ENCODE data around the gene CEACAM4.
A peak's percentile ranks its signal among the peaks of the same experiment; 100 is the strongest.

Gene CEACAM4

DNA sequence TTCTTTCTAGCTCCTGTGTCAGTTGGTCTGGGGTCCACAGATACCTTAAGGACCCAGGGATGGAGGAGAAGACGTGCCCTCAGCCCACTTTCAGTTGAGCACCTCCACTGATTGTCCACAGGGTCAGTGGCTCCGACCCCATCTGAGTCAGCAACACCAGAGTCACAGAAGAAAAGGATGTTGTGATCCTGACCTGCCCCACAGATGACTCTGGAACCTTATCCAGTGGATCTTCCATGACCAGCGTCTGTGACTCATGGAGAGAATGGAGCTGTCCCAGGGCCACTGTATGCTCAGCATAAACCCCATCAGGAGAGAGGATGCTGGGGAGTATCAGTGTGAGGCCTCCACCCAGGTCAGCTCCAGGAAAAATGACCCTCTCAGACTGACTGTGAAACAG lies 22.0 kb downstream of the CEACAM4 start:
- TF ChIP-seq GATA1 (IDR thresholded peaks at IDR 0.05; ENCODE audit: low read depth, low read length) (no peak), POLR2A (IDR thresholded peaks at IDR 0.05; ENCODE audit: low read length) (no peak)
- no peak for DNase-seq

DNA sequence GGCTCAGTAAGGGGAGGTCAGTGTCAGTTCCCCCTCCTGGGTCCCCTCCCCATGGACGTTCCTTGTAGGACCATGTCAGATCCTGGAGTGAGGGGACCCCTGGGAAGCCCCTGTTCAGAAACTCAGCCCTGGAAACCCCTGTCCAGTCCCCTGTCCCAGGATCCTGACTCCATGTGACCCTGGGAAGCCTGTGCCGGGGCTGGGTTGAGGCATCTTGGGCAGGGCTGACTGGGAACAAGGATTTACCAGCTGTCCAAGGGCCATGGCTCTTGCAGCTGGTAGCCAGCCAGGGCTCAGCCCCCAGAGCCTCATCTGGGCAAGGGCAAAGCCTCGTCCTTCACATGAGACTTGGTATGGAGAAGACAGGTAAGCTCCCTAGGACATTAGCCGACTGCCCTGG lies 25.1 kb downstream of the CEACAM4 start:
- TF ChIP-seq POLR2A (IDR thresholded peaks at IDR 0.05; ENCODE audit: low read length): no peak
- TF ChIP-seq GATA1 (IDR thresholded peaks at IDR 0.05; ENCODE audit: low read depth, low read length): no peak
- DNase-seq: no peak

DNA sequence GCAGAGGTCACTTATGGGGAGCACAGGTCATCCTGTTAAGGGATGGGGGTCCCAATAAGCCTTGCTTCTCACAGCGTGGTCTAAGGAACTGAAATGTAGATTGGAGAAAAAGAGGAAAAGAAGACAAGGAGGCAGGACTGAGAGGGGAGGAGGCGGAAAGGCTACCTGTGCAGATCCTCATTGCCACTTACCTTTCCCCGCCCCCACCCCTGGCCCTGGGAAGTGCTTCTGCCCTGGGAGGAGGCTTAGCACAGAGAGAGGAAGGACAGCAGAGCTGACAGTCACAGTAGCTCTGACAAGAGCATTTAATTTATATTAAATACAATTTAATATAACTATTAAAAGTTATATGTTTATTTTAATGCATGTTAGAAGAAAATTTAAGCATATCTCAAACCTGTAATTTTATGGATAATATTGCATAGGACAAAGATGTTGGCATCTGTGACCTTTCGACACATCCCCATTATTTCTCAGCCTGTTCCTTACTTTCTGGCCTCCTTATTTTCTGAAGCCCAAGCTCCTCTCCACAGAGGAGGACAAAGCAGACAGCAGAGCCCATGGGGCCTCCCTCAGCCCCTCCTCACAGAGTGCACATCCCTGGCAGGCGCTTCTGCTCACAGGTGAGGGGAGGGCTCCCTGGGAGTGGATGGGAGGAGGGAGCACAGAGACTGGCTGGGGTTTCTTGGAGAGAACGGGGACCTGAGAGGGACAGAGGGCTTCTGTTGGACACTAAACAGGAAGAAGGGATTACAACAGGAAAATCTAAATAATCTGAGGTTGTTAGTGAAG lies 27.5 kb downstream of the CEACAM4 start:
- no peak for TF ChIP-seq POLR2A (IDR thresholded peaks at IDR 0.05; ENCODE audit: low read length)
- no peak for TF ChIP-seq GATA1 (IDR thresholded peaks at IDR 0.05; ENCODE audit: low read depth, low read length)
- no peak for DNase-seq

DNA sequence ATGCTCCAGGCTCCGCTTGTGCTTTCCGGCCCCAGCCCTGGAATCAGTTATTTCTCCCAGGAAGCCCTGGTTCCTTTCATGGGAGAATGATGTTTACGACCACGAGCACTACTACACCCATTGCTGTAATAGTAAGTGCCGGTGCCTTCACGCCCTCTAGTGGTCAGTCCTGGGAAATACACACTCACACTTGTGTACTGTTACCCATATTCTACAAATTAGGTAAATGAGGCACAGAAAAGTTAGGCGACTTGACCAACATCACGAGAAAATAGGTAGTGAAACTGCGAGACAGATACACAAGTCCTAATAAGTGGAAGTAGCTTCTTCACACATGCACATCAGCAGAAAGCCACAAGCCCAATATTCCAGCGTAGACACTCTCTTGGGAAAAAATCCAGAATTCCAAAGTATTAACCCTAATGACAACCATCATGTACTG lies 29.3 kb downstream of the CEACAM4 start:
- TF ChIP-seq POLR2A (IDR thresholded peaks at IDR 0.05; ENCODE audit: low read length): no peak
- TF ChIP-seq GATA1 (IDR thresholded peaks at IDR 0.05; ENCODE audit: low read depth, low read length): no peak
- DNase-seq: peak; percentile 62 to 80

DNA sequence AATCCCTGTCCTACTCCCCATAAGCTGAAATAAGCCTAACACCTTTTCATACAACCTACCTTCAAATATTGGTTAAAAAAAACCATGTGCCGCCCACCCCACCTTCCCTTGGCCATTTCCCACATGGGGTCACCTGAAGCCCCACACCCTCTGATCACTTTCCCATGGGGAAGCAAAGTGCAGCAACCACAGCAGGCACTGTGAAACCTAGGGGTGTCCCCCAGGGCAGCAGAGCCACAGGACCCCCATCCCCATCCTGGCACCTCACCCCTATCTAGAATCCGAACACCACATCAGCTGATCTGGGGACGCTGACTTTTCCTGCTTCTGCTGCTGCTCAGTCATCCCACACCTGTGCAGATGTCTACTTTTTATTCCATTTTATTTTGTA lies 31.0 kb downstream of the CEACAM4 start:
- no peak for TF ChIP-seq GATA1 (IDR thresholded peaks at IDR 0.05; ENCODE audit: low read depth, low read length)
- TF ChIP-seq POLR2A (IDR thresholded peaks at IDR 0.05; ENCODE audit: low read length): no peak
- no peak for DNase-seq

DNA sequence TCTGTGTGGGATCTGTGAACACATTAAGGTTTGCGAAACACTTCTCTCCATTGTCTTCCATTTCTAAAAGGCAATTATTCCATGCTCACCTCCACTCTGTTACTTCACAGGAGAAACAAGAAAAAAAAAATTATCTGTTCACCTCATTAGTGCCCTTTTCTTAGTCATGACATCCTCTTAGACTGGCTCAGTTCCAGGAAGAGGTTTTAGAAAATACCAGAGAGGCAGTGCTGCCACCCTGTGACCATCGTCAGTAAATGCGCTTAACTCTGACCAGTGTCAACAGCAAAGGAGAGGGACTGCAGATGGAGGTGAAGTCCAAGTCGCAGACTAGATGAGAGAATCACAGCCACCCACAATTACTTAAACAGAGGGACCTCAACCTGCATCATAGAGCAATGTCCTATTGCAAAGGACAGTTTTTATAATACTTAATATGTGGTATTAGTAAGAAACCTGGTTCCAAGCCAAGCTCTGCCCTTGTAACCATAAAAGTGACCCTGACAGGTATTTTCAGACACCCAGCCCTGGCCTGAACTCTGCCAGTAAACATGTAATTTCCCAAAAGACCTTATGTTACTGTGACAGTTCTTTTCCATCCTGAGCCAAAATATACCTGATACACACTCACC lies 31.5 kb downstream of the CEACAM4 start:
- TF ChIP-seq POLR2A (IDR thresholded peaks at IDR 0.05; ENCODE audit: low read length) (no peak), GATA1 (IDR thresholded peaks at IDR 0.05; ENCODE audit: low read depth, low read length) (no peak)
- peak; percentile 65 to 80 for DNase-seq

DNA sequence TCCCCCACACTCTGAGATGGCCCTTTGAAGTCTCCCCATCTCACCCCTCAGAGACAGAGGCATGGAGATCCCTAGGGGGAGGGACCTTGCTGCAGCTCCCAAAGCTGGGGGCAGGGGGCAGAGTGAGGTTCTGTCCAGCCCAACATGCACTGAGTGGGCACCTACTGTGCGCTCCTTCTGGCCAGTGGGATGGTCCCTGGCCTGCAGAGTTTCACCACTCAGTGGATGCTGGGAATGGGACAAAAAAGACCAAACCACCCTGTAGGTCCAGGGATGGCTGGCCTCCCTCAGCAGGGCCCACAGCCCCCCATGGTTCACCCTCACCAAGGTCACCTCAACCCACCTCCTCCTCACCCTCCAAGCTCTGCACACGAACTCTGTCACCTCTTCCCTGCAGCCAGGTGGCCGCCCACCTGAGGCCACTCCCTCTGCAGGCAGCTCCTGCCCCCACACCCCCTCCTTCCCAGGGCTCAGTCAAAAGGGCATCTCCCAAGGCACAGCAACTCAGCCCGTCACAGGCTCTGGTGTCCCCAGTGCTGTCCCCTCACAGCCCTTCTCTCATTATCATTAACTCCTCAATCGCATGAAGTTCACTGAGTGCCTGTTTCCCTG lies 34.8 kb downstream of the CEACAM4 start:
- no peak for DNase-seq
- TF ChIP-seq POLR2A (IDR thresholded peaks at IDR 0.05; ENCODE audit: low read length) (no peak), GATA1 (IDR thresholded peaks at IDR 0.05; ENCODE audit: low read depth, low read length) (no peak)

DNA sequence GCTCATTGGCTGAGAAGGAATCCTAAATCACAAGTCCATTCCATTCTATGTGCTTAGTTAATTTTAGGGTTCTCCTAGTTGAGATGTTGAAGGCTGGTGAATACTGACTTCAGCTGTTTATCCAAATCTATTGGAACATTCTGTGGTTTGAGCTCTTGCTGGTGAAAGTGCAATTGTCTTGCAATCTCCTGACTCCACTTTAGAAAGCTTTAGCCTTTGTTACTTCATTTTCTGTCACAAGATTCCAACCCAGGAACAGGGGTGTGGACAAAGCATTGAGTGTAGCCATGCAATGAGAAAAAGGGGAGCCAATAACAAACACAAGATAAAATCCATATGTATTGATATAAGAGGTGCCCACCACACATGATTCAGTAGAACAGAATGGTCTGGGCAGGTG lies 35.9 kb downstream of the CEACAM4 start:
- TF ChIP-seq POLR2A (IDR thresholded peaks at IDR 0.05; ENCODE audit: low read length) (no peak), GATA1 (IDR thresholded peaks at IDR 0.05; ENCODE audit: low read depth, low read length) (no peak)
- no peak for DNase-seq

DNA sequence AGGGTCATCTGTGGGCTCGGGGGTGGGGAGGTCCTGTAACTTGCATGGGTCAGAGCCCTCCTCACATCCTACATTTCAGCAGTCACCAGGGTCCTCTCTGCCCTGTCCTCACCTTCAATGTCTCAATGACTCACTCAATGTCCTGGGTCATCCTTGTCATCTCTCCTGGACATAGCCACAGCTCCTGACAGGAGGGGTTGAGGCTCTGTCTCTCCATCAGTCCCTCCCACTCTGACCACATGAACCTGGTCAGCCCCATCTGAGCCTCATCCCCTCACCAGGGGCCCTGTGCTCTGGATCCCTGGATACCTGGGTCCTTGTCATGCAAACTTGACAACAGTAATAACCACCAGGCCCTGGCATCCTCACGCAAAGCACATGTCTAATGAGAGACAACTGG lies 37.5 kb downstream of the CEACAM4 start:
- TF ChIP-seq POLR2A (IDR thresholded peaks at IDR 0.05; ENCODE audit: low read length) (no peak), GATA1 (IDR thresholded peaks at IDR 0.05; ENCODE audit: low read depth, low read length) (no peak)
- no peak for DNase-seq

DNA sequence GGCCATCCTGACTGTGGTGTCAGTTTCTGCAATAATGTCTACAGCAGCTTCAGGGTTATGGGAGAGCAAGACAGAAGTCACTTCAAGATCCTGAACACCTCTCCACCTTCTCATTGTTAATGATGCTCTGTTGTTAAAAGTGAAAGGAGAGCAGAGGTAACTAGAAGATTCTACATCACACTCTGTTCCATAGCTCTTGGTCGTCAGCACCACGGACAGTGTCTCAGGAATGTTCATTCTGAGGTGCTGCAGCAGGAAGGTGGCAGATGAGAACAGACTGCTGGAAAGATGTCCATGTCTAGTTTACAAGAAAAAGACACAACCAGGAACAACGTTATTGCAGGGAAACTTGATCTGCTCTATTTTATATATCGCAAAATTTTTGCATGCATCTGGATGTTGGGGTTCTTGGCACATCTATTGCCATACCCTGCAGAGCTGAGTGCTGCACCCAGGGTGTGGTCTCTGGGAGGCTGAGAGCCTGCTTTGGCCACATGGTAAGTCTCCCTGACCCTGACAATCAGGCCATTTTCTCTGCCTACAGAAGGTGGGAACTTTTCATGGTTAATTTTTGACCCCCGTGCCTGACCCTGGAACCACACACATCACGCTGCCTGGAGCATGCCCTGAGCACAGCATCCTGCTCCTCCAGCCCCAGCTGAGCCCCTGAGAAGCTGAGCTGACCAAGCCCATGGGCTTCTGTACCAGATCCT lies 38.2 kb downstream of the CEACAM4 start:
- no peak for TF ChIP-seq POLR2A (IDR thresholded peaks at IDR 0.05; ENCODE audit: low read length)
- no peak for TF ChIP-seq GATA1 (IDR thresholded peaks at IDR 0.05; ENCODE audit: low read depth, low read length)
- DNase-seq: no peak

DNA sequence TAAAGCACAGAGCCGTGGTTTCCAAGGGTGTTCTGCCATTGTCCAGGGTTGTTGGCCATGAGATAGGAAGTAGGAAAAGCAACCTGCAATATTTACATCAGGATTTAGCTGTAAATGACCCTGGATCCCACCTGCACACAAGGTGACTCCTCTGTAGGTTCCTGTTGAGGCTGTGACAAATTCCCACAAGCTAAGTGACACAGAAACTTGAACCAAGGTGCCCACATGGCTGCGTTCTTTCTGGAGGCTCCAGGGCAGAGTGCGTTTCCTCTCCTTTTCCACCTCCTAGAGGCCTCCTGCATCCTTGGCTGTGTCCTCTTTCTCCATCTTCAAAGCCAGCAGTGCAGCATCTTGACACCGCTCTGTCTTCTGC lies 39.0 kb downstream of the CEACAM4 start:
- TF ChIP-seq GATA1 (IDR thresholded peaks at IDR 0.05; ENCODE audit: low read depth, low read length): no peak
- TF ChIP-seq POLR2A (IDR thresholded peaks at IDR 0.05; ENCODE audit: low read length): no peak
- DNase-seq: no peak

DNA sequence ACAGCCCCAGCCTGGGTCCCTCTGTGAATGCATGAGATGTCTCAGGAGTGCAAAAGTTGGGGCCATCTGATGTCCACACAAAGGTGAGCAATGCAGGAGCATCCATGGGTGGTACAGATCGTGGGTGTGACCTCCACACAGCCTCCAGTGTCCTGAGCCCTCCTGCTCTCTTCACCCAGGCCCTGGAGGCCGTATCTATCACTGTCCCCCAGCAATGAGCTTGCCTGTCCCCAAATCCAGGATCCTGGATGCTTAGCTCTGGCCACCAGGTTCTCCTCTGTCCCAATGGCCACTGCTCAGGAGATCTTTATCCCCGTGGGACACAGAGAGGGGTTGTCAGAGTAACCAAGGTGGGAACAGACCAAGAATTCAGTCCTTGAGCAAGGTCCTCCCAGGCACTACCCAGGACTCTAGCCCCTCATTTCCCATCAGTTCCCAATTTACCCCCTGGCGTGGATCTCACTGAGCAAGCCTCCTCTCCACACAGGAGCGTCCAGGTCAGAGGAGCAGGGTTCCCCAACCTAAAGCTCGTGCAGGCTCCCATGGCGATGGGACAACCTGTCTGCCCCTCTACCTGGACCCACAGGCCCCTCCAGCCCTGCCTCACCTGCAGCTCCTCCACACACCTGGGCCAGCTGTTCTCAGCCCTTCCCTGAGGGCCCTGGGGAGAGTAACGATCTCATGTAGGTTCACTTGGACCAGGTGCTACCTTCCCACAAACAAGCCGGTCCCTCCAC lies 39.6 kb downstream of the CEACAM4 start:
- TF ChIP-seq POLR2A (IDR thresholded peaks at IDR 0.05; ENCODE audit: low read length): no peak

DNA sequence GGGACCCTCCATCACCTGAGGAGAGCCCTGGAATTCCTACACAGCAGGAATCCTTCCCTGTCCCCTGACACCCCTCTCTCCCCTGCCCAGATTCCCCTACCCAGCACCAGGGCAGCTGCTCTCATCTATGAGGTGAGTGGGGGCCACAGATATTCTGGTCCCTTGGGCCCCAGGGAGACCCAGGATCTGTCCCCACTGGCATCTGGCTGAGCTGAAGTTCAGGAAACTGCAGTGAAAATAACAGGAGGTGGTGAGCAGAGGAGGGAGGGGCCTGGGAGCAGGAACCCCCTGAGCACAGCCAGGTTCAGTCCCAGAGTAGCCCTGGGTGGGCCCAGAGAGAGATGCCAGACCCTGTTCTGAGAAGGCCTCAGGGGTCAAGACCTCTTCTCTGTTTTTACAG lies 40.8 kb downstream of the CEACAM4 start:
- no peak for DNase-seq
- TF ChIP-seq GATA1 (IDR thresholded peaks at IDR 0.05; ENCODE audit: low read depth, low read length): no peak
- TF ChIP-seq POLR2A (IDR thresholded peaks at IDR 0.05; ENCODE audit: low read length): no peak

More for the DNA sequence above, 39.6 kb downstream of the CEACAM4 start:
- no peak for DNase-seq

Data from erythroblast (primary cell).